ACC112 (cell line): ENCODE measurements around the gene TTC33.

Source experiments
- H2AFZ ChIP-seq: fragments of 200-600 bp; sonication (generic); one replicate; pipeline ENCODE4 v1.6.0; 2017; ENCODE audit warnings: antibody characterized with exemption, low read length; ENCODE audit not compliant: unreplicated experiment
- H3K27ac ChIP-seq: fragments of 200-600 bp; sonication (generic); 2 replicates; pipeline ENCODE4 v1.5.1; 2014; ENCODE audit warnings: low read depth, mild to moderate bottlenecking, antibody characterized with exemption, low read length, moderate library complexity
- H3K27me3 ChIP-seq: fragments of 200-600 bp; sonication (generic); 2 replicates; pipeline ENCODE4 v1.6.1; 2014; ENCODE audit warnings: mild to moderate bottlenecking, antibody characterized with exemption, low read length, moderate library complexity, mixed read lengths; ENCODE audit not compliant: insufficient read depth
- H3K36me3 ChIP-seq: fragments of 200-600 bp; sonication (generic); 2 replicates; pipeline ENCODE4 v1.6.1; 2016; ENCODE audit warnings: mild to moderate bottlenecking, antibody characterized with exemption, low read length, moderate library complexity, mixed read lengths; ENCODE audit not compliant: insufficient read depth
- H3K4me1 ChIP-seq: fragments of 200-600 bp; sonication (generic); one replicate; pipeline ENCODE4 v1.6.1; 2016; ENCODE audit warnings: low read length, mixed read lengths; ENCODE audit not compliant: insufficient read depth, unreplicated experiment, control insufficient read depth
- H3K4me3 ChIP-seq: fragments of 200-600 bp; sonication (generic); 2 replicates; pipeline ENCODE4 v1.5.1; 2014; ENCODE audit warnings: mild to moderate bottlenecking, low read depth, low read length
- H3K79me2 ChIP-seq: fragments of 200-600 bp; sonication (generic); one replicate; pipeline ENCODE4 v1.6.0; 2016; ENCODE audit warnings: low read length; ENCODE audit not compliant: control insufficient read depth, unreplicated experiment, insufficient read depth

Gene TTC33

DNA sequence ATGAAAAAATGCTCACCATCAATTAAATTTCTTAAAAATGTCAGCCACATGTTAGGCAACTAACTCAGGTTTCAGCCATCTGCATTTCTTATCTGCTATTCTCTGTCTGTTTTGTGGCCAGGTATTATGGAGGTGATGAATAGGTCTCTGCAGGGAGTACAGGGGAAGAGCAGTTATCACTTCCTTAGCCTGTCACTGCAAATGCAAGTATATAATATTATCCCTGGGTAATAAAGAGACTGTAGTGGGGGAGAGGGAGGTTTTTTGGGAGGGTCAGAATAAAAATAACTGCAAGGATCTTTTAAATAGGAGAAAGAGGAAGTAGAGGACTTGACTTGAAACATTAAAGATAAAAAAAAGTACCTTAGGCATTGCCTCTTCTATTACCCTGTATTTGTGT, 125.6 kb downstream of the TTC33 start:
- Histone ChIP-seq H3K27me3 (no peaks in the 10 kb centered on the region), H3K36me3 (no peaks in the 10 kb centered on the region), H3K27ac (no peak overlapping the region)

DNA sequence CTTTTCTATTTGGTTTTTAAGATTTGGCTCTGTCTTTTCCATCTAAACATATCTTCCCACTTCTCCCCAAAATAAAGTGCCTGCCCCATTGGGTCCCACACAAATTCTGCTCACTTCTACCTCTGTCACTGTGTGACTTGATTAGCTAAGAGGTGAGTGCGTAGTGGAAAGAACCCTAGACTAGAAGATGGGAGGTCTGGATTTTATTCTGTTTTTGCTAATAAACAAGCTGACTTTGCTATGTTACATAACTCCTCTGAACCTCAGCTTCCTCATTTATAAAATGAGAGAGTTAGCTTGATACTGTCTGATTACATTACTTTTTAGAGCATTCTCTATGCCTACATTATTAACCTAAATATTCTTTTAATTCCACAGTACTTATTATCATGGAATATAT, 127.4 kb downstream of the TTC33 start:
- Histone ChIP-seq H3K79me2 (no peaks in the 10 kb centered on the region), H3K36me3 (no peaks in the 10 kb centered on the region), H3K4me1 (peaks cover 9% of the 10 kb centered on the region), H3K27ac (0 out of 2 replicates have a peak overlapping the region, but pooled peaks have one; percentile 22), H3K4me3 (peak overlapping the region; percentile 43; the same call in 1 of the 2 replicates), H3K27me3 (no peaks in the 10 kb centered on the region), H2AFZ (peak overlapping the region; percentile 47)

More for the DNA sequence above, 125.6 kb downstream of the TTC33 start:
- no peaks in the 10 kb centered on the region for H3K79me2 ChIP-seq
- no peak overlapping the region for H3K4me3 ChIP-seq
- peaks cover 9% of the 10 kb centered on the region for H3K4me1 ChIP-seq
- H2AFZ ChIP-seq, result no peak overlapping the region

DNA sequence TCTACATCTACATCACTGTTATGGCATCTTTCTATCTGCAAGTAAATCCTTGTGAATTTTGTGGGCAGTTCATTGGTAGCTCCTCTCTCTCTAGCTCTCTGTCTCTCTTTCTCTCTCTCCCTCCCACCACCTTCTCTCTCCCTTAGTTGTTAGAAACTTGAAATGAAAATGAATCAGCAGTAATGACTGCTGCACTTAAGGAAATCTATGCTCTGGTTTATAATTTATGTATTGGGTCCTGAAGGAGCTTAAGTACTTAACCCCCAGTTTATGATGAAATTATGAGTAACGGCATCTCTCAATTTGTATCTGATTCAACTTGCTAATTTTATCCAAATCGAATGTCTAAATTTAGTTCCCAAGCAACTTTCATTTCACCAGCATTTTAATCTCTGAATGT, 128.1 kb downstream of the TTC33 start:
- H2AFZ ChIP-seq, result peak overlapping the region; percentile 47
- H3K4me3 ChIP-seq, result peak overlapping the region; percentile 43
- H3K4me1 ChIP-seq, result peaks cover 9% of the 10 kb centered on the region
- no peaks in the 10 kb centered on the region for H3K36me3 ChIP-seq
- H3K27ac ChIP-seq, result peak overlapping the region; percentile 22; the same call in 1 of the 2 replicates
- H3K79me2 ChIP-seq, result no peaks in the 10 kb centered on the region
- H3K27me3 ChIP-seq, result no peaks in the 10 kb centered on the region

DNA sequence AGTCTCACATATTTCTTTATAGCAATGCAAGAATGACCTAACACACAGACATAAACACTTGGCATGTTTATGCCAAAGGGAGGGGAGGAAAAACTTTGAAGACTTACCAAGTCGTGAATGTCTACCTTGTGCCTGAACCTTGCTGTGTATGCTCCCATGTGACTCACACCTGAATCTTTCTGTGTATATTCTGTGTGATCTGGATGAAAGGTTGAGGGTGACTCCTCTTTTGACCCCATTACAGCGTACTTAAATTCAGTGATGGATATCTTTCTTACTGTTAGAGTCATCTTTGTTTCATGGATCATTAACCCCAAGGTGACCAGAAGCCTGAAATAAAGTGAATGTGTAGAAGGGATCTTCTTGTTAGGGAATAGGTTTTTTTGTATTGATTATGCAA, 129.0 kb downstream of the TTC33 start:
- Histone ChIP-seq H3K27me3 (no peaks in the 10 kb centered on the region), H3K27ac (no peak overlapping the region), H3K36me3 (no peaks in the 10 kb centered on the region), H2AFZ (no peak overlapping the region), H3K79me2 (no peaks in the 10 kb centered on the region), H3K4me3 (no peak overlapping the region), H3K4me1 (peaks cover 9% of the 10 kb centered on the region)

- Histone ChIP-seq H3K27ac (no peak overlapping the region), H3K4me1 (peaks cover 9% of the 10 kb centered on the region), H2AFZ (no peak overlapping the region), H3K4me3 (no peak overlapping the region), H3K36me3 (no peaks in the 10 kb centered on the region), H3K79me2 (no peaks in the 10 kb centered on the region), H3K27me3 (no peaks in the 10 kb centered on the region)
Observed at GRCh38 chr5:40623480-40624420, 132.0 kb downstream of the TTC33 start.

DNA sequence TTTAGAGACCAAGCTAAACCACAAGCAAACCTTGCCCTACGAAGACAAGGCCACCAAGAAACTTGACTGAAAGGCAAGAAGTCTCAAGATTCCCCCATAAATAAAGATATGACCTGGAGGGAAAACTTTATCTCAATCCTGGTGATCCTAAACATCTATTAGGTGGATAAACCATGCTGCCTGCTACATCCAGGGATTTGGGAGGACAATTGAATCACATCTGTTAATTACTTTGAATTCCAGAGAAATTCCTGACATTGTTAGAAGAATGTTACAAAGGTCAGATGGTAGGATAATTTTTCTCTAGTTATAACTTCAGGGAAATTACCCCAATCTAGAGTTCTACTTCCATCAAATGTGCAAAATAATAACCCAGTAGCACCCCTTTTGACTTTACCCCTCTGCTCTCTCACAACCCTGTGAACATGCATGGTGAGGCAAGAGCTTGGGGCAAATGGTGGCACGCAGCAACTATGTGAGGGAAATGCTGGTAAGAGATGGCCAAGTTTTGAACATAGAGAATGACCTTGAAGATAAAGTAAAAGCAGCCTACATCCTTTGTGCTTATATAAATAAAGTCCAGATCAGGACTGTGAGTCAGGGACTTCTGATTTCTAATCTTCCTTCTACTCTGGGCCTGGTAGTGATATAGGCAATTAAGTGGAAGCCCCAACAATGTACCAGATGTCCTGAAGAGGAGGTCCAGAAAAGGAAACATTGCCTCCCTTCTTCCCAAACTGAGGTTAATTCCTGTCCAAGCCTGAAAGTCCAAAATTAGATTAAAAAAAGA, 133.1 kb downstream of the TTC33 start:
- Histone ChIP-seq H3K79me2 (no peaks in the 10 kb centered on the region), H2AFZ (no peak overlapping the region), H3K4me3 (no peak overlapping the region), H3K36me3 (no peaks in the 10 kb centered on the region), H3K27ac (no peak overlapping the region), H3K27me3 (no peaks in the 10 kb centered on the region), H3K4me1 (peaks cover 1% of the 10 kb centered on the region)

DNA sequence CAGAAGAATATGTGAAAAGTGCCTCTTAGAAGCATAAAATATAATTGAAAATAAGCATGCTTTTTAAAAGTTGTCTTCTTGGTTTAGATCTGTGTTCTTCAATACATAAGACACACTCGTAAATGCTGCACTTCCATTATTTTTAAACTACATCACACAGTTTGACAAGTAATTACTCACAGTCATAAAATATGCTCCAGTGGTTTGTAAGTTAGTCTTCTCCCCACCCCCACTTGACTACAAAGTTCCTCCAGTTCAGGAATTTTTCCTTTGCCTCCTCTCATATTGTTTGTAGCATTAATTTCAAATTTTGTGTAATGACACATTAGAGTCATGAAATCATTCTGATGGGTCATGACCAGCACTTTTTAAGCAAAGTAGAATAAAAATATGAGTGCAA, 136.3 kb downstream of the TTC33 start:
- H3K27me3 ChIP-seq, result no peaks in the 10 kb centered on the region
- H3K4me3 ChIP-seq, result no peak overlapping the region
- no peak overlapping the region for H2AFZ ChIP-seq
- no peaks in the 10 kb centered on the region for H3K36me3 ChIP-seq
- H3K27ac ChIP-seq, result no peak overlapping the region
- no peaks in the 10 kb centered on the region for H3K79me2 ChIP-seq
- H3K4me1 ChIP-seq, result peaks cover 8% of the 10 kb centered on the region

- Histone ChIP-seq H3K27ac (no peak overlapping the region), H3K27me3 (no peaks in the 10 kb centered on the region), H3K79me2 (no peaks in the 10 kb centered on the region), H3K4me1 (peaks cover 8% of the 10 kb centered on the region), H2AFZ (no peak overlapping the region), H3K36me3 (no peaks in the 10 kb centered on the region), H3K4me3 (no peak overlapping the region)
Observed at GRCh38 chr5:40618926-40619325, 136.8 kb downstream of the TTC33 start.

DNA sequence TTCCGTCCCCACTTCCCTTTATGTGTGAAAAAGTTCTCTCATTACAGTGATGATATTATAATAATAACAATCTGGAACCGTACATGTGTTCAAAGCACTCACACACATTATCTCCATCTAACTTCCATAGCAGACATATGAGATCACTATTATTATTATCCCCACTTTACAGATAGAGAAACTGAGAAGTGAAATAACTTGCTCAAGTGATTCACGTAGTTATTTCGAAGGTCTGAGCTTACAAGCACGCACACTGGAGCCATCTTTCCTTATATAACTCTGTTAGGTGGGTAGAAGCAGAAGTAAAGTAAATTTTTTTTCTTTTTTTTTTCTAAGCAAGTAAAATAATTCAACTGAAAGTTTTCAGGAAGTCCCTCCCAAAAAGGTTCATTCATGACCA, 139.0 kb downstream of the TTC33 start:
- Histone ChIP-seq H3K27me3 (no peaks in the 10 kb centered on the region), H3K4me1 (peaks cover 8% of the 10 kb centered on the region), H3K36me3 (no peaks in the 10 kb centered on the region), H3K27ac (no peak overlapping the region), H3K4me3 (no peak overlapping the region), H2AFZ (no peak overlapping the region), H3K79me2 (no peaks in the 10 kb centered on the region)

DNA sequence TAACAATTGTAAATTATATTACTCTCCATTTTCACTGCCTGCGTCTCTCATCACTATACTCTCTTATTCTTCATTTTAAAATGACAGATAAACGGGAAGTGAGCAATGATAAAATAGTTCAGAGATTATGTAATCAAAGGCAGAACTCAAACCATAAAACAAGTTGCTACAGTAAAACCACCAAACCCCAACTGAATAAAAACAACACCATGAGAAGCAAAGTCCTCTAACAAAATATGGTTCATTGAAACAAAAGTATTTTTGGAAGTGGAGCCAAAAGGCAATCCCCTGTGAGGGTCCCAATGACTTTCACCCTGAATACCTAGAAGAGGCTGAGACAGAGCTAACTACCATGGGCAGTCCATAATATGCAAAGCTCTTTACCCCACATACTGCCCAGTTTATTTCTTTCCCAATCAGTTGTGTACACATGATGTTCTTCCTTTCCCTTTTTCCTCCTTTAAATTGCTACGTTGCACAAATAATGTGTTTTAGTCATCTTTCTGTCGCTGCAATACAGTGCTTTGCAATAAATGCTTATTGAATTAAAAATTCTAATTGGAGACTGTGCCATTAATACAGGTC, 140.1 kb downstream of the TTC33 start:
- no peaks in the 10 kb centered on the region for H3K27me3 ChIP-seq
- no peak overlapping the region for H3K4me3 ChIP-seq
- H3K4me1 ChIP-seq, result peaks cover 8% of the 10 kb centered on the region
- H3K79me2 ChIP-seq, result no peaks in the 10 kb centered on the region
- no peak overlapping the region for H3K27ac ChIP-seq
- H3K36me3 ChIP-seq, result no peaks in the 10 kb centered on the region
- peak overlapping the region; percentile 23 for H2AFZ ChIP-seq
